HepG2 (cell line): Measurements from ENCODE around the gene CFAP90.

Experiments used
- ATF2 ChIP-seq: sonication (generic); formaldehyde crosslinking; IDR thresholded peaks from 2 replicates; pipeline ENCODE4 v1.4.0; 2020; ENCODE audit warnings: missing genetic modification reagents
- CBX5 ChIP-seq: sonication (generic); formaldehyde crosslinking; IDR thresholded peaks from 2 replicates; pipeline ENCODE4 v1.4.0; 2020; ENCODE audit warnings: missing genetic modification reagents, borderline replicate concordance
- ZKSCAN8 ChIP-seq: IDR thresholded peaks from 2 replicates; pipeline ENCODE4 v1.6.1; 2016; ENCODE audit warnings: borderline replicate concordance, missing genetic modification reagents, missing compliant biosample characterization
- ZNF124 ChIP-seq: sonication (generic); formaldehyde crosslinking; IDR thresholded peaks from 2 replicates; pipeline ENCODE4 v1.4.0; 2020; ENCODE audit warnings: missing genetic modification reagents
- TF ChIP-seq, protein P1 (sequence below): sonication (generic); formaldehyde crosslinking; IDR thresholded peaks from 2 replicates; pipeline ENCODE4 v1.5.0; 2020; ENCODE audit warnings: mild to moderate bottlenecking, missing genetic modification reagents, moderate library complexity
- TF ChIP-seq, protein P2 (sequence below): IDR thresholded peaks from 2 replicates; pipeline ENCODE4 v1.6.1; 2016; ENCODE audit warnings: low read depth

DNA sequence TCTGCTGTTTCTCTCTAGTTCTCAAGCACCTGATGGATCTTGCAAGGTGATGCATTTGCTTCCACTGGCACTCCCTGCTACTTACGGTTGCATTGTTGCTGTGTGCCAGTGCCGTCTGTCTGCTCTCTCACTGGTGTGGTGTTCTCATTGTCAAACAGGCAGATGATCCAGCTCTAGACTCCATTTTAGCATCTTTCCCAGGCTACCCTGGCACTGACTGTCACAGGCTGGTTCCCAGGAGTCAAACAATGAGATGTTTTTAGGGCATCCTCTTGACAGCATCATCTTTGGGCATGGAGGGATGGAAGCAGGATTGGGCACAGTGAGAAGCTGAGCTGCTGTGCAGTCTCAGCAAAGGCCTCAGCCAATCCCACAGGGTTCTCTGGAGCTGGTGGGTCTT, 30.9 kb upstream of the CFAP90 start:
- TF ChIP-seq, protein P1, sequence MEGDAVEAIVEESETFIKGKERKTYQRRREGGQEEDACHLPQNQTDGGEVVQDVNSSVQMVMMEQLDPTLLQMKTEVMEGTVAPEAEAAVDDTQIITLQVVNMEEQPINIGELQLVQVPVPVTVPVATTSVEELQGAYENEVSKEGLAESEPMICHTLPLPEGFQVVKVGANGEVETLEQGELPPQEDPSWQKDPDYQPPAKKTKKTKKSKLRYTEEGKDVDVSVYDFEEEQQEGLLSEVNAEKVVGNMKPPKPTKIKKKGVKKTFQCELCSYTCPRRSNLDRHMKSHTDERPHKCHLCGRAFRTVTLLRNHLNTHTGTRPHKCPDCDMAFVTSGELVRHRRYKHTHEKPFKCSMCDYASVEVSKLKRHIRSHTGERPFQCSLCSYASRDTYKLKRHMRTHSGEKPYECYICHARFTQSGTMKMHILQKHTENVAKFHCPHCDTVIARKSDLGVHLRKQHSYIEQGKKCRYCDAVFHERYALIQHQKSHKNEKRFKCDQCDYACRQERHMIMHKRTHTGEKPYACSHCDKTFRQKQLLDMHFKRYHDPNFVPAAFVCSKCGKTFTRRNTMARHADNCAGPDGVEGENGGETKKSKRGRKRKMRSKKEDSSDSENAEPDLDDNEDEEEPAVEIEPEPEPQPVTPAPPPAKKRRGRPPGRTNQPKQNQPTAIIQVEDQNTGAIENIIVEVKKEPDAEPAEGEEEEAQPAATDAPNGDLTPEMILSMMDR (CRISPR knock-in tag), result no peak
- no peak for TF ChIP-seq ATF2
- no peak for TF ChIP-seq ZKSCAN8 (CRISPR knock-in tag)
- TF ChIP-seq, protein P2, sequence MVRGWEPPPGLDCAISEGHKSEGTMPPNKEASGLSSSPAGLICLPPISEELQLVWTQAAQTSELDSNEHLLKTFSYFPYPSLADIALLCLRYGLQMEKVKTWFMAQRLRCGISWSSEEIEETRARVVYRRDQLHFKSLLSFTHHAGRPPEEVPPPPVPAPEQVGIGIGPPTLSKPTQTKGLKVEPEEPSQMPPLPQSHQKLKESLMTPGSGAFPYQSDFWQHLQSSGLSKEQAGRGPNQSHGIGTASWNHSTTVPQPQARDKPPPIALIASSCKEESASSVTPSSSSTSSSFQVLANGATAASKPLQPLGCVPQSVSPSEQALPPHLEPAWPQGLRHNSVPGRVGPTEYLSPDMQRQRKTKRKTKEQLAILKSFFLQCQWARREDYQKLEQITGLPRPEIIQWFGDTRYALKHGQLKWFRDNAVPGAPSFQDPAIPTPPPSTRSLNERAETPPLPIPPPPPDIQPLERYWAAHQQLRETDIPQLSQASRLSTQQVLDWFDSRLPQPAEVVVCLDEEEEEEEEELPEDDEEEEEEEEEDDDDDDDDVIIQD (CRISPR knock-in tag), result no peak
- no peak for TF ChIP-seq CBX5 (CRISPR knock-in tag)
- no peak for TF ChIP-seq ZNF124 (CRISPR knock-in tag)
